GM23338 (cell line): Measurements from ENCODE around the gene BROX. TPM values are rescaled to one million over a fixed set of nuclear protein-coding genes. Genes with fewer than 3 reads are reported as not detected.

ENCODE experiments used
- ATAC-seq: fragments of 200-7000 bp; cut with Tn5 transposase; 3 replicates; pipeline ENCODE4 v1.9.1; 2020
- DNase-seq: peaks from one replicate; pipeline ENCODE4 v3.0.0-alpha.2; 2015; ENCODE audit warnings: low spot score
- H2AFZ ChIP-seq: fragments of 200-600 bp; sonication (generic); 2 replicates; pipeline ENCODE4 v1.8.0; 2016; ENCODE audit warnings: antibody characterized with exemption, mild to moderate bottlenecking, moderate library complexity
- H3F3A ChIP-seq: fragments of 200-600 bp; sonication (generic); replicated peaks from 2 replicates; pipeline ENCODE4 v1.8.0; 2017; ENCODE audit warnings: antibody characterized with exemption, mixed run types, low read depth
- H3K27ac ChIP-seq: fragments of 200-600 bp; sonication (generic); 2 replicates; pipeline ENCODE4 v1.6.1; 2016; ENCODE audit warnings: low read depth
- H3K27me3 ChIP-seq: fragments of 200-600 bp; sonication (generic); 2 replicates; pipeline ENCODE4 v1.8.0; 2016; ENCODE audit warnings: mild to moderate bottlenecking, mixed run types, moderate library complexity; ENCODE audit not compliant: insufficient read depth
- H3K36me3 ChIP-seq: fragments of 200-600 bp; sonication (generic); 2 replicates; pipeline ENCODE4 v1.8.0; 2016; ENCODE audit warnings: mild to moderate bottlenecking; ENCODE audit not compliant: insufficient read depth
- H3K4me1 ChIP-seq: fragments of 200-600 bp; sonication (generic); 2 replicates; pipeline ENCODE4 v1.8.0; 2016; ENCODE audit warnings: mild to moderate bottlenecking, moderate library complexity; ENCODE audit not compliant: insufficient read depth
- H3K4me2 ChIP-seq: fragments of 200-600 bp; sonication (generic); 2 replicates; pipeline ENCODE4 v1.7.1; 2017; ENCODE audit warnings: mixed run types
- H3K4me3 ChIP-seq: fragments of 200-600 bp; sonication (generic); 2 replicates; pipeline ENCODE4 v1.6.1; 2016; ENCODE audit warnings: mixed run types
- H3K79me2 ChIP-seq: fragments of 200-600 bp; sonication (generic); replicated peaks from 2 replicates; pipeline ENCODE4 v1.8.0; 2017; ENCODE audit warnings: mild to moderate bottlenecking; ENCODE audit not compliant: insufficient read depth
- H3K9me2 ChIP-seq: fragments of 200-600 bp; sonication (generic); 2 replicates; pipeline ENCODE4 v1.8.0; 2017; ENCODE audit not compliant: insufficient read depth
- H4K20me1 ChIP-seq: fragments of 200-600 bp; sonication (generic); replicated peaks from 2 replicates; pipeline ENCODE4 v1.8.0; 2017; ENCODE audit warnings: mild to moderate bottlenecking; ENCODE audit not compliant: insufficient read depth
- H3K27ac Mint-ChIP-seq: 2 replicates; pipeline ENCODE4 v1.8.0; 2020; ENCODE audit warnings: inconsistent platforms, mild to moderate bottlenecking, moderate library complexity, mixed read lengths
- H3K27me3 Mint-ChIP-seq: 3 replicates; pipeline ENCODE4 v1.8.0; 2022; ENCODE audit warnings: low read depth, mild to moderate bottlenecking, moderate library complexity, mixed read lengths, inconsistent platforms; ENCODE audit not compliant: insufficient read depth, poor library complexity
- H3K36me3 Mint-ChIP-seq: 3 replicates; pipeline ENCODE4 v1.8.0; 2021; ENCODE audit warnings: low read depth, mild to moderate bottlenecking, inconsistent platforms, moderate library complexity, mixed read lengths
- H3K4me1 Mint-ChIP-seq: 3 replicates; pipeline ENCODE4 v1.8.0; 2020; ENCODE audit warnings: mild to moderate bottlenecking, inconsistent platforms, mixed read lengths
- H3K4me3 Mint-ChIP-seq: 3 replicates; pipeline ENCODE4 v1.8.0; 2021; ENCODE audit warnings: moderate library complexity, mild to moderate bottlenecking, inconsistent platforms, mixed read lengths
- H3K9me3 Mint-ChIP-seq: 3 replicates; pipeline ENCODE4 v1.8.0; 2020; ENCODE audit warnings: moderate library complexity, mild to moderate bottlenecking, inconsistent platforms, mixed read lengths
- CREB1 ChIP-seq: fragments of 250-450 bp; sonication (Bioruptor Pico); IDR thresholded peaks from 2 replicates; pipeline ENCODE4 v1.5.0; 2020; ENCODE audit warnings: low read depth, mild to moderate bottlenecking, moderate library complexity
- CTCF ChIP-seq, 2 experiments: fragments of 200-600 bp in 1 of 2; sonication (generic) in 1 of 2; conservative IDR thresholded peaks; 2 replicates each; pipeline versions ENCODE4 v1.5.1 to v1.6.1; 2016 to 2017; ENCODE audit warnings: antibody characterized with exemption in 2 of 2, low read depth in 2 of 2, mild to moderate bottlenecking in 2 of 2, moderate library complexity in 1 of 2
- ETS1 ChIP-seq: IDR thresholded peaks from 2 replicates; pipeline ENCODE4 v1.6.1; 2016; ENCODE audit warnings: antibody characterized with exemption
- EZH2 ChIP-seq: fragments of 200-600 bp; sonication (generic); IDR thresholded peaks from one replicate; pipeline ENCODE4 v1.8.0; 2017; ENCODE audit warnings: antibody characterized with exemption, mild to moderate bottlenecking, low read depth; ENCODE audit not compliant: unreplicated experiment
- EZH2phosphoT487 ChIP-seq: fragments of 200-600 bp; sonication (generic); IDR thresholded peaks from one replicate; pipeline ENCODE4 v1.8.1; 2018; ENCODE audit warnings: antibody characterized with exemption; ENCODE audit not compliant: unreplicated experiment
- JUNB ChIP-seq: IDR thresholded peaks from one replicate; pipeline ENCODE4 v1.6.1; 2016; ENCODE audit warnings: antibody characterized with exemption; ENCODE audit not compliant: unreplicated experiment
- NANOG ChIP-seq: IDR thresholded peaks from 2 replicates; pipeline ENCODE4 v1.6.1; 2016; ENCODE audit warnings: antibody characterized with exemption, borderline replicate concordance
- POLR2AphosphoS5 ChIP-seq: IDR thresholded peaks from 2 replicates; pipeline ENCODE4 v1.6.1; 2016; ENCODE audit warnings: antibody characterized with exemption, low read depth
- REST ChIP-seq: IDR thresholded peaks from one replicate; pipeline ENCODE4 v1.6.1; 2018; ENCODE audit warnings: antibody characterized with exemption; ENCODE audit not compliant: unreplicated experiment
- STAT1 ChIP-seq: IDR thresholded peaks from one replicate; pipeline ENCODE4 v1.6.1; 2016; ENCODE audit warnings: antibody characterized with exemption; ENCODE audit not compliant: unreplicated experiment
- ZNF114 ChIP-seq: fragments of 250-450 bp; sonication (Bioruptor Pico); IDR thresholded peaks from 2 replicates; pipeline ENCODE4 v1.5.0; 2020; ENCODE audit warnings: mild to moderate bottlenecking, moderate library complexity
- ZNF331 ChIP-seq: fragments of 250-450 bp; sonication (Bioruptor Pico); IDR thresholded peaks from 2 replicates; pipeline ENCODE4 v1.5.0; 2020; ENCODE audit warnings: low read depth, mild to moderate bottlenecking, moderate library complexity
- ZNF462 ChIP-seq: fragments of 250-450 bp; sonication (Bioruptor Pico); IDR thresholded peaks from 2 replicates; pipeline ENCODE4 v1.5.0; 2020; ENCODE audit warnings: mild to moderate bottlenecking, moderate library complexity
- polyA plus RNA-seq: library from polyadenylated mRNA; unstranded; fragments of >200 nt; fragmentation: Nextera tagmentation; extraction: Ambion mirVana; gene quantifications from 2 replicates; pipeline ENCODE4 v1.2.1, GENCODE V29; 2016
- total RNA-seq: library from RNA; depleted of rRNA; stranded (reverse); fragments of >200 nt; shearing (Covaris generic); gene quantifications from 2 replicates; pipeline ENCODE4 v1.2.3, GENCODE V29; 2014

The BROX gene
- total and polyA plus RNA-seq, 2 experiments from 2014 or later = 26.5 to 32.3 TPM

GRCh38 chr1:222777463-222777862 is 65.1 kb downstream of the BROX start:
- H4K20me1 ChIP-seq = no peaks in the 10 kb centered on the region
- no peaks in the 10 kb centered on the region for H3K4me1 ChIP-seq
- no peak for TF ChIP-seq EZH2phosphoT487
- no peak for TF ChIP-seq ZNF331 (CRISPR knock-in tag)
- TF ChIP-seq CREB1 (CRISPR knock-in tag) = no peak
- no peak for TF ChIP-seq JUNB
- TF ChIP-seq STAT1 = no peak
- no peak for TF ChIP-seq ZNF462 (CRISPR knock-in tag)
- TF ChIP-seq NANOG = no peak
- no peak for TF ChIP-seq REST
- TF ChIP-seq ZNF114 (CRISPR knock-in tag) = no peak
- no peak for TF ChIP-seq CTCF (conservative IDR thresholded peaks at IDR 0.05; ENCODE audit: low read depth in 2 of 2)
- no peak for TF ChIP-seq ETS1
- TF ChIP-seq POLR2AphosphoS5 = no peak
- no peak for TF ChIP-seq EZH2
- H3K4me2 ChIP-seq = no peak overlapping the region
- H3K79me2 ChIP-seq = no peaks in the 10 kb centered on the region
- H3K9me3 Mint-ChIP-seq = no peaks in the 10 kb centered on the region
- DNase-seq (no peak), ATAC-seq (no peak)
- H3K27ac Mint-ChIP-seq = no peak overlapping the region
- peaks cover 2% of the 10 kb centered on the region for H3K27me3 Mint-ChIP-seq
- H3K27me3 ChIP-seq = no peaks in the 10 kb centered on the region
- no peaks in the 10 kb centered on the region for H3K36me3 ChIP-seq
- no peak overlapping the region for H3K27ac ChIP-seq
- no peaks in the 10 kb centered on the region for H3K4me1 Mint-ChIP-seq
- H3K9me2 ChIP-seq = no peaks in the 10 kb centered on the region
- no peak overlapping the region for H3K4me3 ChIP-seq
- H2AFZ ChIP-seq = no peak overlapping the region
- no peak overlapping the region for H3K4me3 Mint-ChIP-seq
- no peaks in the 10 kb centered on the region for H3F3A ChIP-seq
- no peaks in the 10 kb centered on the region for H3K36me3 Mint-ChIP-seq
